GM20431 (cell line): ENCODE measurements around the gene YAF2.
"Not testable (repeated sequence)": the region's sequence is repeated elsewhere in the genome, so short reads cannot be mapped to it uniquely, and the experiment has no call there.

Source experiments
- in situ Hi-C: fragments of 300-500 bp; cut with MseI, MboI; formaldehyde crosslinking; loops from one replicate; pipeline ENCODE4 v1.15.0; 2020; ENCODE audit warnings: low sequenced_read_pairs; ENCODE audit not compliant: unreplicated experiment

YAF2 gene

GRCh38 chr12:42204362-42204761 lies 33.7 kb downstream of the YAF2 start:
- in situ Hi-C loops, result no loop called here

GRCh38 chr12:42201063-42201462 lies 37.0 kb downstream of the YAF2 start:
- in situ Hi-C loops, result no loop called here

GRCh38 chr12:42199007-42199406 lies 39.0 kb downstream of the YAF2 start:
- in situ Hi-C loops, result no loop called here

- in situ Hi-C loops, result no loop called here
Measured at GRCh38 chr12:42196723-42197603, 41.1 kb downstream of the YAF2 start.

- in situ Hi-C loops, result no loop called here
Measured at GRCh38 chr12:42192686-42193085, 45.4 kb downstream of the YAF2 start.

GRCh38 chr12:42192258-42192657 lies 45.8 kb downstream of the YAF2 start:
- in situ Hi-C loops, result no loop called here

- in situ Hi-C loops, result no loop called here
Measured at GRCh38 chr12:42190376-42190775, 47.7 kb downstream of the YAF2 start.

GRCh38 chr12:42188275-42188674 lies 49.8 kb downstream of the YAF2 start:
- in situ Hi-C loops, result not testable (repeated sequence)

GRCh38 chr12:42187799-42188198 lies 50.2 kb downstream of the YAF2 start:
- in situ Hi-C loops, result no loop called here

- in situ Hi-C loops, result no loop called here
Measured at GRCh38 chr12:42186793-42187192, 51.3 kb downstream of the YAF2 start.

- in situ Hi-C loops, result no loop called here
Measured at GRCh38 chr12:42182394-42182793, 55.7 kb downstream of the YAF2 start.

- in situ Hi-C loops, result no loop called here
Measured at GRCh38 chr12:42180990-42181596, 57.0 kb downstream of the YAF2 start.

GRCh38 chr12:42178101-42178500 lies 59.9 kb downstream of the YAF2 start:
- in situ Hi-C loops, result no loop called here

- in situ Hi-C loops, result no loop called here
Measured at GRCh38 chr12:42174978-42175377, 63.1 kb downstream of the YAF2 start.

- in situ Hi-C loops, result no loop called here
Measured at GRCh38 chr12:42173961-42174521, 64.0 kb downstream of the YAF2 start.

- in situ Hi-C loops, result no loop called here
Measured at GRCh38 chr12:42172441-42173210, 65.4 kb downstream of the YAF2 start.

GRCh38 chr12:42167711-42168110 lies 70.3 kb downstream of the YAF2 start:
- in situ Hi-C loops, result no loop called here

- in situ Hi-C loops, result no loop called here
Measured at GRCh38 chr12:42166501-42166900, 71.5 kb downstream of the YAF2 start.

GRCh38 chr12:42163913-42164312 lies 74.1 kb downstream of the YAF2 start:
- in situ Hi-C loops, result no loop called here

- in situ Hi-C loops, result no loop called here
Measured at GRCh38 chr12:42162965-42163364, 75.1 kb downstream of the YAF2 start.

- in situ Hi-C loops, result no loop called here
Measured at GRCh38 chr12:42162193-42162592, 75.9 kb downstream of the YAF2 start.
